Right lobe of liver (tissue), 4 donors: ENCODE measurements around the gene SIL1.

ENCODE experiments used
- POLR2A ChIP-seq: fragments of 450-650 bp; IDR thresholded peaks from one replicate; pipeline ENCODE4 v1.6.1; 2017; ENCODE audit warnings: antibody characterized with exemption, mild to moderate bottlenecking
- TF ChIP-seq, protein P1 (sequence below), 4 donors: fragments of 200-600 bp in 3 of 4; fragments of 450-650 bp in 1 of 4; IDR thresholded peaks; one replicate each; pipeline versions ENCODE4 v1.5.1 to v1.8.0; 2016 to 2022; ENCODE audit warnings: antibody characterized with exemption in 4 of 4, mild to moderate bottlenecking in 2 of 4
- donor health status: DM: no; HTN: no; CAD: no.
- donor health status: DM: no; HTN: no; CAD: no.
- donor health status: DM: no; HTN: yes; CAD: no.

GRCh38 chr5:139100825-139101224, 97.3 kb downstream of the SIL1 start:
- TF ChIP-seq, protein P1, sequence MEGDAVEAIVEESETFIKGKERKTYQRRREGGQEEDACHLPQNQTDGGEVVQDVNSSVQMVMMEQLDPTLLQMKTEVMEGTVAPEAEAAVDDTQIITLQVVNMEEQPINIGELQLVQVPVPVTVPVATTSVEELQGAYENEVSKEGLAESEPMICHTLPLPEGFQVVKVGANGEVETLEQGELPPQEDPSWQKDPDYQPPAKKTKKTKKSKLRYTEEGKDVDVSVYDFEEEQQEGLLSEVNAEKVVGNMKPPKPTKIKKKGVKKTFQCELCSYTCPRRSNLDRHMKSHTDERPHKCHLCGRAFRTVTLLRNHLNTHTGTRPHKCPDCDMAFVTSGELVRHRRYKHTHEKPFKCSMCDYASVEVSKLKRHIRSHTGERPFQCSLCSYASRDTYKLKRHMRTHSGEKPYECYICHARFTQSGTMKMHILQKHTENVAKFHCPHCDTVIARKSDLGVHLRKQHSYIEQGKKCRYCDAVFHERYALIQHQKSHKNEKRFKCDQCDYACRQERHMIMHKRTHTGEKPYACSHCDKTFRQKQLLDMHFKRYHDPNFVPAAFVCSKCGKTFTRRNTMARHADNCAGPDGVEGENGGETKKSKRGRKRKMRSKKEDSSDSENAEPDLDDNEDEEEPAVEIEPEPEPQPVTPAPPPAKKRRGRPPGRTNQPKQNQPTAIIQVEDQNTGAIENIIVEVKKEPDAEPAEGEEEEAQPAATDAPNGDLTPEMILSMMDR (IDR thresholded peaks at IDR 0.05) = no peak
- TF ChIP-seq POLR2A = no peak
